SK-N-SH (cell line): Measurements from ENCODE around the gene CRYM. TPM values are rescaled to one million over a fixed set of nuclear protein-coding genes. Genes with fewer than 3 reads are reported as not detected.

Experiments used
- CTCF ChIA-PET: fragments of 300-600, 350-600 bp; formaldehyde crosslinking; extraction: SDS; loops from one replicate; lab custom pipeline; 2021; lab: Yijun Ruan, JAX
- POLR2A ChIA-PET: fragments of 350-600 bp; sonication (Branson Sonifier 250); formaldehyde crosslinking; extraction: SDS; loops from one replicate; lab custom pipeline; 2020; ENCODE audit warnings: antibody characterized with exemption, inconsistent platforms; lab: Yijun Ruan, JAX
- DNase-seq: peaks from one replicate; pipeline ENCODE4 v3.0.0; 2012
- H2AFZ ChIP-seq: fragments of 200-600 bp; sonication (generic); 2 replicates; pipeline ENCODE4 v1.8.1; 2016; ENCODE audit warnings: antibody characterized with exemption, mild to moderate bottlenecking, low read depth
- H3F3A ChIP-seq: fragments of 200-600 bp; sonication (generic); replicated peaks from 2 replicates; pipeline ENCODE3; 2016; ENCODE audit warnings: antibody characterized with exemption, mild to moderate bottlenecking; ENCODE audit not compliant: insufficient read depth
- H3K27ac ChIP-seq, 2 experiments: fragments of 200-500 bp in 1 of 2; fragments of 200-600 bp in 1 of 2; sonication (Bioruptor generic) in 1 of 2; sonication (generic), shearing (Covaris generic) in 1 of 2; 2 replicates each; pipeline versions ENCODE4 v1.5.1 to v1.6.1; 2014 to 2016; ENCODE audit warnings: low read depth in 2 of 2, inconsistent platforms in 1 of 2, low read length in 1 of 2, mild to moderate bottlenecking in 1 of 2, mixed read lengths in 1 of 2
- H3K27me3 ChIP-seq: fragments of 200-600 bp; sonication (generic), shearing (Covaris generic); 2 replicates; pipeline ENCODE4 v1.6.1; 2016; ENCODE audit warnings: mixed run types; ENCODE audit not compliant: insufficient read depth
- H3K36me3 ChIP-seq, 2 experiments: fragments of 200-500 bp in 1 of 2; fragments of 200-600 bp in 1 of 2; sonication (Bioruptor generic) in 1 of 2; sonication (generic) in 1 of 2; replicated peaks in 1 of 2; 2 replicates each; pipeline versions ENCODE3 to v1.5.1; 2014 to 2016; ENCODE audit warnings: low read length in 1 of 2, mild to moderate bottlenecking in 1 of 2; ENCODE audit not compliant: insufficient read depth in 2 of 2, control insufficient read depth in 1 of 2
- H3K4me1 ChIP-seq, 2 experiments: fragments of 200-500 bp in 1 of 2; fragments of 200-600 bp in 1 of 2; sonication (Bioruptor generic) in 1 of 2; sonication (generic), shearing (Covaris generic) in 1 of 2; 2 replicates each; pipeline versions ENCODE4 v1.5.1 to v1.6.1; 2014 to 2016; ENCODE audit warnings: low read depth in 1 of 2, low read length in 1 of 2, mixed run types in 1 of 2; ENCODE audit not compliant: insufficient read depth in 2 of 2, control insufficient read depth in 1 of 2
- H3K4me2 ChIP-seq: fragments of 200-600 bp; sonication (generic), shearing (Covaris generic); 2 replicates; pipeline ENCODE4 v1.6.1; 2017; ENCODE audit warnings: mixed run types
- H3K4me3 ChIP-seq, 2 experiments: fragments of 200-500 bp in 1 of 2; fragments of 200-600 bp in 1 of 2; sonication (Bioruptor generic) in 1 of 2; sonication (generic), shearing (Covaris generic) in 1 of 2; 2 replicates each; pipeline versions ENCODE4 v1.5.1 to v1.8.1; 2014 to 2016; ENCODE audit warnings: low read depth in 2 of 2, inconsistent platforms in 1 of 2, low read length in 1 of 2, mild to moderate bottlenecking in 1 of 2, mixed read lengths in 1 of 2, moderate library complexity in 1 of 2
- H3K79me2 ChIP-seq: fragments of 200-600 bp; sonication (generic); 2 replicates; pipeline ENCODE4 v1.8.1; 2017; ENCODE audit warnings: mild to moderate bottlenecking; ENCODE audit not compliant: insufficient read depth
- H3K9ac ChIP-seq: fragments of 200-600 bp; sonication (generic); 2 replicates; pipeline ENCODE4 v1.6.1; 2017; ENCODE audit warnings: mixed run types
- H3K9me2 ChIP-seq: fragments of 200-600 bp; sonication (generic); 2 replicates; pipeline ENCODE4 v1.6.1; 2017; ENCODE audit warnings: mixed run types
- H3K9me3 ChIP-seq: fragments of 200-600 bp; sonication (generic); 2 replicates; pipeline ENCODE4 v1.6.1; 2017; ENCODE audit warnings: mixed run types, mild to moderate bottlenecking, moderate library complexity
- H4K20me1 ChIP-seq: fragments of 200-600 bp; sonication (generic); 2 replicates; pipeline ENCODE4 v1.6.1; 2017; ENCODE audit warnings: mild to moderate bottlenecking, mixed run types; ENCODE audit not compliant: insufficient read depth
- ELF1 ChIP-seq: IDR thresholded peaks from 2 replicates; pipeline ENCODE4 v1.4.0; 2012
- MEF2A ChIP-seq: IDR thresholded peaks from 2 replicates; pipeline ENCODE4 v1.4.0; 2012; ENCODE audit warnings: low read depth, borderline replicate concordance
- MXI1 ChIP-seq: IDR thresholded peaks from 2 replicates; pipeline ENCODE4 v1.6.1; 2012; ENCODE audit warnings: mild to moderate bottlenecking, low read depth, low read length, improper control_type of control experiment
- NFIC ChIP-seq: IDR thresholded peaks from 2 replicates; pipeline ENCODE4 v1.4.0; 2012; ENCODE audit warnings: borderline replicate concordance
- WGBS: methylation state at CpG from one replicate; pipeline ENCODE4 v1.1.6; 2017; ENCODE audit warnings: low lambda C conversion rate; 5-methylcytosine and 5-hydroxymethylcytosine counted together
- polyA plus RNA-seq, 3 experiments: library from polyadenylated mRNA; depleted of rRNA; stranded (reverse); fragments of >200 nt; gene quantifications; 2 replicates each; pipeline ENCODE4 v1.2.3, GENCODE V29; 2012

Gene CRYM
- polyA plus RNA-seq, 1 of the 3 experiments (the other 2 are of a cell fraction) = 1.8 TPM

- H4K20me1 ChIP-seq = no peaks in the 10 kb centered on the region
- H3F3A ChIP-seq = no peaks in the 10 kb centered on the region
- H3K79me2 ChIP-seq = no peaks in the 10 kb centered on the region
- H3K4me3 ChIP-seq = no peak within 1 kb of the TSS
- no peak within 1 kb of the TSS for H2AFZ ChIP-seq
- TF ChIP-seq MEF2A (no peak), NFIC (no peak), MXI1 (no peak), ELF1 (no peak)
- TF ChIP-seq, all 33 proteins: peak for 0
- DNase-seq = no peak
- ChIA-PET CTCF (interaction anchor here (1.1 to 1.4 kb wide), 3 partner anchors 10 to 89 kb away, joined by 3 to 4 read pairs (median 3); no protein-coding TSS in a partner anchor), POLR2A (no interaction called here)
- no peaks in the 10 kb centered on the region for H3K9me3 ChIP-seq
- H3K4me2 ChIP-seq = no peak within 1 kb of the TSS
- no peaks in the 10 kb centered on the region for H3K4me1 ChIP-seq
- WGBS = 79% methylated on average over 4 of the region's 5 CpGs
- H3K27me3 ChIP-seq = no peaks in the 10 kb centered on the region
- no peak within 1 kb of the TSS for H3K9ac ChIP-seq
- no peaks in the 10 kb centered on the region for H3K9me2 ChIP-seq
- H3K27ac ChIP-seq = no peak within 1 kb of the TSS
- no peaks in the 10 kb centered on the region for H3K36me3 ChIP-seq
Observed at GRCh38 chr16:21211486-21211885, 66.6 kb downstream of the CRYM start, which contains the start of gene ZP2. TSS of gene ZP2 (minus strand) at chr16:21211574. CDS start at chr16:21211547, 27 bp downstream.

Other genes with a start within 250 kb of the CRYM start
- not detected in 2 replicates for gene DNAH3, start 127.4 kb downstream of the CRYM start, polyA plus RNA-seq (2012; rRNA removed)
- gene LDAF1, start 119.6 kb downstream of the CRYM start, polyA plus RNA-seq (2012; rRNA removed) = 10.0 and 12.8 TPM in 2 replicates
- gene ZP2, start 66.7 kb downstream of the CRYM start, polyA plus RNA-seq (2012; rRNA removed) = not detected in 2 replicates
- not detected in 2 replicates for gene ANKS4B, start 44.6 kb downstream of the CRYM start, polyA plus RNA-seq (2012; rRNA removed)